Esophagus squamous epithelium (tissue), 4 donors: Measurements from ENCODE around the gene SLC25A31.

Source experiments
- POLR2A ChIP-seq, 4 donors: fragments of 450-650 bp; IDR thresholded peaks; one replicate each; pipeline ENCODE4 v1.6.1; 2017; ENCODE audit warnings: antibody characterized with exemption in 4 of 4, mild to moderate bottlenecking in 4 of 4, moderate library complexity in 3 of 4
- TF ChIP-seq, protein P1 (sequence below), 6 experiments: fragments of 450-650 bp in 4 of 6; fragments of 200-600 bp in 2 of 6; sonication (generic) in 2 of 6; IDR thresholded peaks; one replicate each; pipeline ENCODE4 v1.5.1; 2016 to 2019; ENCODE audit warnings: antibody characterized with exemption in 6 of 6, mild to moderate bottlenecking in 4 of 6, moderate library complexity in 4 of 6

DNA sequence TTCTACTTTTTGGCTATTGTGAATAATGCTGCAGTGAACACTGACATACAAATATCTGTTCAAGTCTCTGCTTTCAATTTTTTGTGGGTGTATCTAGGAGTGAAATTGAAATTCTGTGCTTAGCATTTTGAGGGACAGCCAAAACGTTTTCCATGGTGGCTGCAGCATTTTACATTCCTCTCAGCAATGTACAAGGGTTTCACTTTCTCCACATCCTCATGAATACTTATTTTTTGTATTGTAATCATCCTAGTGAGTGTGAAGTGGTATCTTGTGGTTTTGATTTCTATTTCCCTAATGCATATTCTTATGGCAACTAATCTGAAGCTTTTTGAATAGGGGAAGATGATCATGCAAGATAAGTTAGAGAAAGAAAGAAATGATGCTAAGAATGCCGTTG, 92.2 kb downstream of the SLC25A31 start:
- TF ChIP-seq, protein P1, sequence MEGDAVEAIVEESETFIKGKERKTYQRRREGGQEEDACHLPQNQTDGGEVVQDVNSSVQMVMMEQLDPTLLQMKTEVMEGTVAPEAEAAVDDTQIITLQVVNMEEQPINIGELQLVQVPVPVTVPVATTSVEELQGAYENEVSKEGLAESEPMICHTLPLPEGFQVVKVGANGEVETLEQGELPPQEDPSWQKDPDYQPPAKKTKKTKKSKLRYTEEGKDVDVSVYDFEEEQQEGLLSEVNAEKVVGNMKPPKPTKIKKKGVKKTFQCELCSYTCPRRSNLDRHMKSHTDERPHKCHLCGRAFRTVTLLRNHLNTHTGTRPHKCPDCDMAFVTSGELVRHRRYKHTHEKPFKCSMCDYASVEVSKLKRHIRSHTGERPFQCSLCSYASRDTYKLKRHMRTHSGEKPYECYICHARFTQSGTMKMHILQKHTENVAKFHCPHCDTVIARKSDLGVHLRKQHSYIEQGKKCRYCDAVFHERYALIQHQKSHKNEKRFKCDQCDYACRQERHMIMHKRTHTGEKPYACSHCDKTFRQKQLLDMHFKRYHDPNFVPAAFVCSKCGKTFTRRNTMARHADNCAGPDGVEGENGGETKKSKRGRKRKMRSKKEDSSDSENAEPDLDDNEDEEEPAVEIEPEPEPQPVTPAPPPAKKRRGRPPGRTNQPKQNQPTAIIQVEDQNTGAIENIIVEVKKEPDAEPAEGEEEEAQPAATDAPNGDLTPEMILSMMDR (IDR thresholded peaks at IDR 0.05) = no peak
- no peak for TF ChIP-seq POLR2A (IDR thresholded peaks at IDR 0.05)
